HCT116 (cell line): ENCODE results near the gene AMPD3.
"Not testable (repeated sequence)": the region's sequence is repeated elsewhere in the genome, so short reads cannot be mapped to it uniquely, and the experiment has no call there.

ENCODE experiments used
- ATF3 ChIP-seq: IDR thresholded peaks from 2 replicates; pipeline ENCODE4 v1.6.1; 2012
- ELF1 ChIP-seq: IDR thresholded peaks from 2 replicates; pipeline ENCODE4 v1.6.1; 2012; ENCODE audit warnings: low read depth, borderline replicate concordance
- EZH2 ChIP-seq: fragments of 200-600 bp; sonication (generic); IDR thresholded peaks from 2 replicates; pipeline ENCODE4 v1.6.1; 2017; ENCODE audit warnings: antibody characterized with exemption, mixed run types
- EZH2phosphoT487 ChIP-seq: fragments of 200-600 bp; IDR thresholded peaks from 2 replicates; pipeline ENCODE4 v1.6.1; 2018; ENCODE audit warnings: antibody characterized with exemption, borderline replicate concordance
- FOSL1 ChIP-seq: IDR thresholded peaks from 2 replicates; pipeline ENCODE4 v1.6.1; 2012; ENCODE audit warnings: low read depth
- POLR2A ChIP-seq: IDR thresholded peaks from 2 replicates; pipeline ENCODE4 v1.7.0; 2011; ENCODE audit warnings: borderline replicate concordance; ENCODE audit not compliant: insufficient read depth, insufficient read length; ENCODE audit errors: extremely low read depth
- SP1 ChIP-seq: IDR thresholded peaks from 2 replicates; pipeline ENCODE4 v1.6.1; 2012; ENCODE audit warnings: low read depth
- TCF7L2 ChIP-seq: IDR thresholded peaks from 2 replicates; pipeline ENCODE4 v1.7.0; 2011; ENCODE audit warnings: borderline replicate concordance, inconsistent platforms; ENCODE audit not compliant: insufficient read depth, insufficient read length; ENCODE audit errors: extremely low read depth
- ZFX ChIP-seq: fragments of 450-650 bp; IDR thresholded peaks from 2 replicates; pipeline ENCODE4 v1.6.1; 2017
- TF ChIP-seq, protein P1 (sequence below), 3 experiments: fragments of 200-600 bp in 1 of 3; sonication (generic) in 1 of 3; IDR thresholded peaks in 2 of 3; conservative IDR thresholded peaks in 1 of 3; 2 replicates each; pipeline ENCODE4 v1.5.1; 2012 to 2017; ENCODE audit warnings: low read depth in 2 of 3, low read length in 2 of 3, antibody characterized with exemption in 1 of 3, borderline replicate concordance in 1 of 3, control low read depth in 1 of 3, mild to moderate bottlenecking in 1 of 3, mixed read lengths in 1 of 3, mixed run types in 1 of 3, moderate library complexity in 1 of 3; ENCODE audit not compliant: insufficient read depth in 1 of 3
- TF ChIP-seq, protein P2 (sequence below): IDR thresholded peaks from 2 replicates; pipeline ENCODE4 v1.6.1; 2012; ENCODE audit warnings: low read depth

DNA sequence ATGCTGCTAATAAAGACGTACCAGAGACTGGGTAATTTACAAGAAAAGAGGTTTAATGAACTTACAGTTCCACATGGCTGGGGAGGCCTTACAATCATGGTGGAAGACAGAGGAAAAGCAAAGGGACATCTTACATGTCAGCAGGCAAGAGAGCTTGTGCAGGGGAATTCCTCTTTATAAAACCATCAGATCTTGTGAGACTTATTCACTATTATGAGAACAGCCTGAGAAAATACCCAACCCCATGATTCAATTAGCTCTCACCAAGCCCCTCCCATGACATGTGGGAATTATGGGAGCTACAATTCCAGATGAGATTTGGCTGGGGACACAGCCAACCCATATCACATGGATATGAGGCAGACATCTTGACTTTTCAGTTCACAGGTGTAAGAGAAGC lies 18.4 kb upstream of the AMPD3 start:
- TF ChIP-seq, protein P1, sequence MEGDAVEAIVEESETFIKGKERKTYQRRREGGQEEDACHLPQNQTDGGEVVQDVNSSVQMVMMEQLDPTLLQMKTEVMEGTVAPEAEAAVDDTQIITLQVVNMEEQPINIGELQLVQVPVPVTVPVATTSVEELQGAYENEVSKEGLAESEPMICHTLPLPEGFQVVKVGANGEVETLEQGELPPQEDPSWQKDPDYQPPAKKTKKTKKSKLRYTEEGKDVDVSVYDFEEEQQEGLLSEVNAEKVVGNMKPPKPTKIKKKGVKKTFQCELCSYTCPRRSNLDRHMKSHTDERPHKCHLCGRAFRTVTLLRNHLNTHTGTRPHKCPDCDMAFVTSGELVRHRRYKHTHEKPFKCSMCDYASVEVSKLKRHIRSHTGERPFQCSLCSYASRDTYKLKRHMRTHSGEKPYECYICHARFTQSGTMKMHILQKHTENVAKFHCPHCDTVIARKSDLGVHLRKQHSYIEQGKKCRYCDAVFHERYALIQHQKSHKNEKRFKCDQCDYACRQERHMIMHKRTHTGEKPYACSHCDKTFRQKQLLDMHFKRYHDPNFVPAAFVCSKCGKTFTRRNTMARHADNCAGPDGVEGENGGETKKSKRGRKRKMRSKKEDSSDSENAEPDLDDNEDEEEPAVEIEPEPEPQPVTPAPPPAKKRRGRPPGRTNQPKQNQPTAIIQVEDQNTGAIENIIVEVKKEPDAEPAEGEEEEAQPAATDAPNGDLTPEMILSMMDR (IDR thresholded peaks at IDR 0.05 in 2 of 3, conservative IDR thresholded peaks at IDR 0.05 in 1 of 3; ENCODE audit: borderline replicate concordance in 1 of 3, insufficient read depth in 1 of 3, low read depth in 2 of 3, low read length in 2 of 3) = not testable (repeated sequence)
- TF ChIP-seq POLR2A, ATF3, EZH2, ZFX, SP1, EZH2phosphoT487, ELF1, FOSL1, TCF7L2: not testable (repeated sequence)
- TF ChIP-seq, protein P2, sequence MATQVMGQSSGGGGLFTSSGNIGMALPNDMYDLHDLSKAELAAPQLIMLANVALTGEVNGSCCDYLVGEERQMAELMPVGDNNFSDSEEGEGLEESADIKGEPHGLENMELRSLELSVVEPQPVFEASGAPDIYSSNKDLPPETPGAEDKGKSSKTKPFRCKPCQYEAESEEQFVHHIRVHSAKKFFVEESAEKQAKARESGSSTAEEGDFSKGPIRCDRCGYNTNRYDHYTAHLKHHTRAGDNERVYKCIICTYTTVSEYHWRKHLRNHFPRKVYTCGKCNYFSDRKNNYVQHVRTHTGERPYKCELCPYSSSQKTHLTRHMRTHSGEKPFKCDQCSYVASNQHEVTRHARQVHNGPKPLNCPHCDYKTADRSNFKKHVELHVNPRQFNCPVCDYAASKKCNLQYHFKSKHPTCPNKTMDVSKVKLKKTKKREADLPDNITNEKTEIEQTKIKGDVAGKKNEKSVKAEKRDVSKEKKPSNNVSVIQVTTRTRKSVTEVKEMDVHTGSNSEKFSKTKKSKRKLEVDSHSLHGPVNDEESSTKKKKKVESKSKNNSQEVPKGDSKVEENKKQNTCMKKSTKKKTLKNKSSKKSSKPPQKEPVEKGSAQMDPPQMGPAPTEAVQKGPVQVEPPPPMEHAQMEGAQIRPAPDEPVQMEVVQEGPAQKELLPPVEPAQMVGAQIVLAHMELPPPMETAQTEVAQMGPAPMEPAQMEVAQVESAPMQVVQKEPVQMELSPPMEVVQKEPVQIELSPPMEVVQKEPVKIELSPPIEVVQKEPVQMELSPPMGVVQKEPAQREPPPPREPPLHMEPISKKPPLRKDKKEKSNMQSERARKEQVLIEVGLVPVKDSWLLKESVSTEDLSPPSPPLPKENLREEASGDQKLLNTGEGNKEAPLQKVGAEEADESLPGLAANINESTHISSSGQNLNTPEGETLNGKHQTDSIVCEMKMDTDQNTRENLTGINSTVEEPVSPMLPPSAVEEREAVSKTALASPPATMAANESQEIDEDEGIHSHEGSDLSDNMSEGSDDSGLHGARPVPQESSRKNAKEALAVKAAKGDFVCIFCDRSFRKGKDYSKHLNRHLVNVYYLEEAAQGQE = not testable (repeated sequence)
